Measurements from ENCODE around the gene RPL10A. TPM values are rescaled to one million over a fixed set of nuclear protein-coding genes. Genes with fewer than 3 reads are reported as not detected.

RPL10A gene
- total RNA-seq, 6 donors from 2014 or later: 474 to 1,092 (median 918) TPM

- DNase-seq: no peak
- TF ChIP-seq POLR2A (IDR thresholded peaks at IDR 0.05): no peak
- TF ChIP-seq EP300 (IDR thresholded peaks at IDR 0.05): no peak
- Histone ChIP-seq H3K4me1 (peaks cover 0 to 6% (median 4%) of the 10 kb centered on the region in 4 donors), H3K27ac (no peak overlapping the region), H3K9me3 (no peaks in the 10 kb centered on the region), H3K4me3 (no peak overlapping the region), H3K27me3 (no peaks in the 10 kb centered on the region), H3K36me3 (peaks cover 0 to 21% (median 8%) of the 10 kb centered on the region in 4 donors)
- ATAC-seq (ENCODE audit: low FRiP score in 2 of 2): no peak
- WGBS, 2 donors: 90% methylated on average over 4 of the region's 4 CpGs
Measured at GRCh38 chr6:35463292-35463691, 4.9 kb upstream of the RPL10A start.

- Histone ChIP-seq H3K27ac (no peak overlapping the region), H3K4me1 (peaks cover 9 to 20% (median 18%) of the 10 kb centered on the region in 4 donors), H3K4me3 (no peak overlapping the region), H3K27me3 (no peaks in the 10 kb centered on the region), H3K36me3 (peaks cover 0 to 14% (median 8%) of the 10 kb centered on the region in 4 donors), H3K9me3 (no peaks in the 10 kb centered on the region)
- TF ChIP-seq CTCF (IDR thresholded peaks at IDR 0.05): no peak
- no peak for TF ChIP-seq POLR2A (IDR thresholded peaks at IDR 0.05)
- TF ChIP-seq EP300 (IDR thresholded peaks at IDR 0.05): no peak
- no peak for TF ChIP-seq POLR2AphosphoS5 (IDR thresholded peaks at IDR 0.05)
- DNase-seq (no peak), ATAC-seq (ENCODE audit: low FRiP score in 2 of 2) (no peak)
- 94 to 95% methylated on average over 1 of the region's 1 CpG for WGBS, 2 donors
Measured at GRCh38 chr6:35465646-35466045, 2.6 kb upstream of the RPL10A start.

- H3K4me1 ChIP-seq: peaks cover 17 to 35% (median 20%) of the 10 kb centered on the region in 4 donors
- DNase-seq: peak in 1 of 2 donors; percentile 87
- H3K4me3 ChIP-seq: peak overlapping the region; percentile 36 to 72 (median 68)
- peak overlapping the region; percentile 86 to 93 (median 91) for H3K27ac ChIP-seq
- H3K27me3 ChIP-seq: no peaks in the 10 kb centered on the region
- 8 to 16% methylated on average over 18 to 27 of the region's 37 CpGs for WGBS, 2 donors
- peaks cover 3 to 41% (median 30%) of the 10 kb centered on the region in 4 donors for H3K36me3 ChIP-seq
- peak; percentile 2 to 29 for ATAC-seq (ENCODE audit: low FRiP score in 2 of 2)
- TF ChIP-seq CTCF (IDR thresholded peaks at IDR 0.05): no peak
- no peaks in the 10 kb centered on the region for H3K9me3 ChIP-seq
Measured at GRCh38 chr6:35468980-35469750, 964 bp downstream of the RPL10A start.

- peaks cover 17 to 35% (median 20%) of the 10 kb centered on the region in 4 donors for H3K4me1 ChIP-seq
- H3K4me3 ChIP-seq: peak overlapping the region; percentile 36 to 72 (median 68)
- no peak for DNase-seq
- peaks cover 3 to 50% (median 33%) of the 10 kb centered on the region in 4 donors for H3K36me3 ChIP-seq
- no peaks in the 10 kb centered on the region for H3K9me3 ChIP-seq
- H3K27ac ChIP-seq: peak overlapping the region; percentile 32 to 93 (median 91)
- ATAC-seq (ENCODE audit: low FRiP score in 2 of 2): no peak
- TF ChIP-seq EP300 (IDR thresholded peaks at IDR 0.05) (no peak), CTCF (IDR thresholded peaks at IDR 0.05) (no peak), POLR2AphosphoS5 (IDR thresholded peaks at IDR 0.05) (no peak), POLR2A (IDR thresholded peaks at IDR 0.05) (no peak)
- H3K27me3 ChIP-seq: no peaks in the 10 kb centered on the region
- WGBS, 2 donors: 48 to 64% methylated on average over 15 to 18 of the region's 18 CpGs
Measured at GRCh38 chr6:35469751-35470662, 1.8 kb downstream of the RPL10A start.

- peaks cover 3 to 57% (median 34%) of the 10 kb centered on the region in 4 donors for H3K36me3 ChIP-seq
- peak overlapping the region in 1 of 4 donors; percentile 92 for H3K27ac ChIP-seq
Measured at GRCh38 chr6:35470663-35471120, 2.5 kb downstream of the RPL10A start.

More at GRCh38 chr6:35470663-35471120, 2.5 kb downstream of the RPL10A start:
- Histone ChIP-seq H3K4me3 (peak overlapping the region in 1 of 4 donors; percentile 69), H3K27me3 (no peaks in the 10 kb centered on the region), H3K9me3 (no peaks in the 10 kb centered on the region), H3K4me1 (peaks cover 17 to 35% (median 20%) of the 10 kb centered on the region in 4 donors)
- TF ChIP-seq POLR2A (IDR thresholded peaks at IDR 0.05) (no peak), EP300 (IDR thresholded peaks at IDR 0.05) (no peak), POLR2AphosphoS5 (IDR thresholded peaks at IDR 0.05) (no peak), CTCF (IDR thresholded peaks at IDR 0.05) (no peak)
- WGBS, 2 donors: 67 to 77% methylated on average over 1 to 3 of the region's 3 CpGs
- ATAC-seq (ENCODE audit: low FRiP score in 2 of 2) (no peak), DNase-seq (no peak)

All from upper lobe of left lung (tissue), 6 donors.